ENCODE measurements around the gene GLIS1.

GRCh38 chr1:53519421-53519820, 219.5 kb downstream of the GLIS1 start:
- TF ChIP-seq CTCF (IDR thresholded peaks at IDR 0.05) (no peak), ZNF263 (CRISPR knock-in tag; IDR thresholded peaks at IDR 0.05; ENCODE audit: low read depth) (no peak), CREM (CRISPR knock-in tag; IDR thresholded peaks at IDR 0.05) (no peak), IRF1 (CRISPR knock-in tag; IDR thresholded peaks at IDR 0.05) (no peak)
- TF ChIP-seq, protein P1, sequence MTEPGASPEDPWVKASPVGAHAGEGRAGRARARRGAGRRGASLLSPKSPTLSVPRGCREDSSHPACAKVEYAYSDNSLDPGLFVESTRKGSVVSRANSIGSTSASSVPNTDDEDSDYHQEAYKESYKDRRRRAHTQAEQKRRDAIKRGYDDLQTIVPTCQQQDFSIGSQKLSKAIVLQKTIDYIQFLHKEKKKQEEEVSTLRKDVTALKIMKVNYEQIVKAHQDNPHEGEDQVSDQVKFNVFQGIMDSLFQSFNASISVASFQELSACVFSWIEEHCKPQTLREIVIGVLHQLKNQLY (CRISPR knock-in tag; IDR thresholded peaks at IDR 0.05) = no peak
